HG03025 (cell line): ENCODE results near the gene TTC34.
A peak's percentile ranks its signal among the peaks of the same experiment; 100 is the strongest.

Experiments used
- ATAC-seq: cut with Tn5 transposase; IDR thresholded peaks from one replicate; pipeline ENCODE4 v1.9.1; 2021; ENCODE audit warnings: mild to moderate bottlenecking, moderate library complexity; ENCODE audit not compliant: unreplicated experiment, low FRiP score

Gene TTC34

GRCh38 chr1:2644591-2645101, 156.8 kb downstream of the TTC34 start:
- ATAC-seq, result no peak

DNA sequence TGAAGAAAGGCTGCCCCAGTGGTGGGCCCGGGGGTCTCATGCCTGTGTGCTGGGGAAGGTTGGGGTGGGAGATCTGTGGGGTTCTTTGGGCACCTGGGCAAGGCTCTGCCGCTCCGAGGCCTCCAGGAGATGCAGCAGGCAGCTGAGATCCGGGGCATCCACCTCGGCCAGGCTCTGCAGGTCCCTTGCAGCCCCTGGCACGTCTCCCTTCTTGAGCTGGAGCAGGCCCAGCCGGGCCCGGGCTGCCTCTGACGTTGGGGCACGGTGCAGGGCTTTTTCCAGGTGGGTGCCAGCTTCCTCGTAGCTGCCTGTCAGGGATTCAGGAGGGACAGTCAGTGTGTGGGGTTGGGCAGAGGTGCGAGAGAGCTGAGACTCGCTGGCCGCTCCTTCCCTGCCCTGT, 157.3 kb downstream of the TTC34 start:
- ATAC-seq, result no peak

DNA sequence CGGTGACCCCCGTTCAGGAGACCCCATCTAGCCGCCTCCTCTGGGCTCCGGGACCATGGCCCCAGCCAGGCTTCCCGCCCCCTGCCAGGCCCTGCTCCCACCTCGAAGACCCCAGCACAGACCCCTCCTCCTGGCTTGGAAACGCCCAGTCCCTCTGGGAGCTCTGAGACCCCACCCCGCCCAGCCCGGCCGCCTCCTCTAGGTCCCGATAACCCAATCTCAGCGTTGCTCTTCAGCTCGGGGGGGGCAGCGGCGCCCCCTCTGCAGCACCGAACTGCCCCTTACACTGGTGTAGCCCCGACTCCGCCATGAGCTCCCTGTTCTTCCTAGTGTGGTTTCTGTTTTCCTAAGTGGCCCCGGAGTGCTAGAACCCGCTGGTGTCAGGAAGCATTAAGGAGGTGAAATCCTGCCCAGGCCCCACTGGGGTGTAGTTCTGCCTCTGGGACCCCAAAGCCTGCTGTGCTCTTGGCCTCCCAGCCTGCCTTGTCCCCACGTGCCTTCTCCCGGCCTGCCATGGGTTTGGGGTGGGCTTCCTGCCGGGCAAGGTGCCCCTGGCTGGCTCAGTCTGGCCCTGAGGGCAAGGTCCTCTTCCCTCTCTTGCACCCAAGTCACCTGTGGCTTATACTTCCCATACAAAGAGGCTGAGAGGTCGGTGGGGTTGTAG, 157.9 kb downstream of the TTC34 start:
- no peak for ATAC-seq

GRCh38 chr1:2642560-2643413, 158.7 kb downstream of the TTC34 start:
- peak; percentile 57 for ATAC-seq

DNA sequence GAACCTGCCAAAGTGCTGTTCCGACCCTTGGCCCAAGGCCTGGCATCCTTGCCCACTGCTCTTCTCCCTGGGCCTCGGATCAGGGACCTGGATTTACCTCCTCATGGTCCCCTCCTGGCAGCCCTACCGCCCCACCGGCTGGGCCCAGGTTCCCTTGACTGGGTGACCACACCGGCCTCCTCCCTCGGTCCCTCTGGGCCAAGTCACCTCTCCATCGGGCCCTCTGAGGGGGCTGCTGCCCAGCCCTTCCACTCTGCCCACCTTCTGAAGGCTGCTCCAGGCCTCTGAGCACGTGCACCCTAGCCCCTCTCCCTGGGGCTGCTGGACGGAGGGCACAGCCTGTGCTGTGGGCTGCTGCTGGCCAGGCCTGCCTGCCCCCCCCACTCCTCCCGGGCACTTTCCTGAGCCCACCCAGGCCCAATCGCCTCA, 159.3 kb downstream of the TTC34 start:
- no peak for ATAC-seq

DNA sequence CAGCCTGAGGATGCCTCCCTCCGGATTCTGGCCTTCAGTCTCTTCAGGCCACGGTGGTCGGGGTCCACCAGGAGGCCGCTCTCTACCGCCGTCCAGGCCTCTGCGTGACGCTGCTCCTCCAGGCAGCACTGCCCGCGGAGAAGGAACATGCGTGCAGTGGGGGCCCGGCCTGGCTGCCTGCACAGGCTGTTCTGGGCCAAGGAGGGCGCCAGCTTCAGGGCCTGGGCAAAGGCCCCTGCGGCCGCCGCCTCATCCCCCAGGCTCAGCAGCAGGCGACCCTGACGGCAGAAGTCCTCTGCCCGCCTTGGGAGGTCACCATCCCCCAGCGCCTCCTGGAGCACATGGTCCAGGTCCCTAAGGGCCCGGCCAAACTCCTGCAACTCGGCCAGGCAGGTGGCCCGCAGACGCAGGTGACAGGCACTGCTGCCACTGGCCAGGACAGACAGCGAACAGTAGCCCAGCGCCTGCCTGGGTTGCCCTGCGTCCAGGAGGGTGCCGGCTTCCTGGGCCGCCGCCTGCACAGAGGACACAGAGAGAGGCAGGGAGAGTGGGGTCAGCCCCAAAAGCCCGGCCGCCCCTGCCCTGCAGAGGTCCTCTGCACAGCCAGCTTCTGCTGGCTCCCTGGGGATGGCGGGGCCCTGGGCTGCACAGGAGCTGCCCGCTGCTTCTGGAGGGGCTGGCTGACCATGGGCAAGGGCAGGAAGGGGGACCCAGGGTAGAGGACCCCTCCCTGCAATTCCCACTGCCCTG, 159.9 kb downstream of the TTC34 start:
- ATAC-seq, result no peak

DNA sequence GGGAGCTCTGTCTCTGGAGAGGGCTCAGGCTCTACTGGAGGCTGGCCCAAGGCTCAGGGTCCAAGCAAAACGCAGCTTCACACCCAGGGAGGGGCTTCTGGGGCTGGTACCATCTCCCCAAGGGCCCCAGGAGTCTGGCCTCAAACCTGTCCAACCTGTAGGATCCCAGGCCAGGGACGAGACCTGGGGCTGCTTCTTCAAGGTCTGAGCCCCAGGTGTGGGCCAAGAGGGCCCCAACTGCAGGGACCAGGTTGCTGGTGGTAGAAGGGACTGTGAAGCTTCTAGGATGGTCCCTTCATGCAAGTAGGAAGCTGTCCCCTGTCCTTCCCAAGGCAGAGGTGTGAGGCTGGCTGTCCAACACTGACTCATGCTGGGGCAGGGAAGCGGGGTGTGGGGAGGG, 160.9 kb downstream of the TTC34 start:
- ATAC-seq, result no peak

GRCh38 chr1:2639607-2640521, 161.6 kb downstream of the TTC34 start:
- ATAC-seq, result no peak

DNA sequence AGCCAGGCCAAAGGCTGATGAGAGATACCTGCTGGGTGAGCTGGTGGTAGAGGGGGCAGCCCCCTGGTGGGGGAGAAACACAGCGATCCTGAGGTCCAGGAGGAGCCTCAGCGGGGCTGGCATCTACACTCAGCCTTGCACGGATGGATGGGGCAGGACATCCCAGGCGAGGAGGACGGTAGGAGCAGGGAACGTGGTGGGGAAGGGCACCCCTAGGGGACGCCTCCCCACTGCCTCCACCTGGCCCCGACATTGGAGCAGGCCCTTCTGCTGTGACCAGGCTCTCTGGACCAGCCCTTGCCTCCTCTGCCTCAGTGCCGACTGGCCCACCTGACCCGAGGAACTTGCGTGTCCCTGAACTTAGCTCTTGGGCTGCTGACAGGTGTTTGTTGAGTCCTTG, 162.3 kb downstream of the TTC34 start:
- no peak for ATAC-seq

DNA sequence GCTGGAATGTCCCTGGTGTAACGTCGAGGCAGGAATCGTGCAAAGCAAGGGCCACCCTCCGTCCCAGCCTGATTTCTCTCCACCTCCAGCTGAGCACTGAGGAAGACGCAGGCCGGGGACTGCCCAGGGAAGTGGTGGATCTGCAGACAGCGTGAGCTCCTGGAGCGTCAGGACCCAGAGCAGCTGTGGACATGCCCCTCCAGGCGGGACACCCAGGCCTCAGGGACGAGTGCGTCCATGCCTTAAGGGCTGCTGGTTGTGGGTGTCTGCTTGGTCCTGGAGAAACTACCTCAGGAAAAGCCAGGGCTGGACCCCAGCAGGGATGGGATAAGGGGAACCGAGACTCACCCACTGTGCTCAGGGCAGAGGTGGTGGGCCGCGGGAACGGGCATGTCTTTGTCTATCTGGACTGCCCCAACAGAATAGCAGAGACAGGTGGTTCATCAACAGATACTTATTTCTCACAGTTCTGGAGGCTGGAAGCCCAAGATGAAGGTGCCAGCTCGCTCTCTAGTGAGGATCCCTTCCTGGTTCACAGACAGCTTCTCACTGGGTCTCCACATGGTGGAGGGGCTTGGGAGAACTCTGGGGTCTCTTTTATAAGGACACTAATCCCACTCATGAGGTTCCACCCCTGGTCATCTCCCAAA, 162.9 kb downstream of the TTC34 start:
- ATAC-seq, result no peak

DNA sequence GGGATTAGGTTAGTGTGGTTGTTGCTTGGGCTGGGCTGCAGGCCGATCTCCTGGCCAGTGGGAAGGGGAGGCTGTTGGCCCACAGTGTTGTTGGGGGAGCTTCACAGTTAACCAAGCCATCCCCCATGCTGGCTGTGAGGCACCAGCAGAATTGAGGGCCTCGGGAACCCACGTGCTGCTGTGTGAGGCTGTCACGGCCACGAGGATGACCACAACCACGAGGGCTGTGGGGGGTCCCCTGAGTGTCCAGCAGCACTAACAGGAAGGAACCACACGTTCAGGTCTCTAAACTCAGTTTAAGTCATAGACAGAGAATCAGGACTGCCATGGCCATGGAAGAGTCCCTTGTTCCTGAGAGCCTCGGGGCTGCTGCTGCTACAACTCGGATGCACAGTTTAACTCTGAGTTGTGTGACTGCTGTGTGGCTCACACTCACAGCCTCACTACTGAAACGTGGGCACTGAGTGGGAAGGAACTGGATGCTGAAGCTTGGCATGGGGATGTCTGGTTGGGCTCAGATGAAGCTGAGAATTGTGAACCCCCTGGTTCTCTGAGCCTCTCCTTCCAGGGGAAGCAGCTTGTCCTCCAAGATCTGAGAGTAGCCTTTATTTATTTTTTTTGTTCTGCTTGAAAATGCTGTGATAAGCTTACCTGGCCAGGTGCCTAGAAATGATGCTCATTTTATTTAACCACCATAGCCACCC, 163.9 kb downstream of the TTC34 start:
- ATAC-seq, result no peak

DNA sequence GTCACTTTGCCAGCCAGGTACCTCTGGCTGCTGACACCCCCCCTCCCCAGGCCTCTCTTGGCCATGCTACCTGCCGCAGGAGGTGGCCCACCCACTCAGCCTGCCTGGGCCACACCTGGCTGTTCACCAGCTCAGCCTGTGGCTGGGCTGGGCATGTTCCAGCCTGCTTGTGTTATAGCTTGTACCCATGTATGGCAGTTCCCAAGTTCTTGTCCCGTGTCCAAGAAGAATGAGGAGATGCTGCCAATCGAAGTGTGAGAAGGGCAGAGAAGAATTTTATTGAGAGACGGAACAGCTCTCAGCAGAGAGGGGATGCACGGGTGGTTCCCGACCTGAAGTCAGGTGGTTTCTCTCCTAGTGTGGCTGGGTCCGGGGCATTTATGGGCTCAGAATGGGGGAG, 164.8 kb downstream of the TTC34 start:
- no peak for ATAC-seq

- ATAC-seq, result no peak
These were observed 166.0 kb downstream of the TTC34 start for GRCh38 chr1:2635361-2636010.

GRCh38 chr1:2633936-2634491, 167.5 kb downstream of the TTC34 start:
- no peak for ATAC-seq

GRCh38 chr1:2633366-2633935, 168.0 kb downstream of the TTC34 start:
- no peak for ATAC-seq

- ATAC-seq, result no peak
These were observed 168.7 kb downstream of the TTC34 start, which contains the start of gene MMEL1 for GRCh38 chr1:2632561-2633361. TSS of gene MMEL1 (minus strand) at chr1:2633016. CDS start at chr1:2629484, 3,532 bp downstream.

- ATAC-seq, result no peak
These were observed 169.5 kb downstream of the TTC34 start for GRCh38 chr1:2632051-2632430.
